Naive B cell (primary cell): ENCODE data around the gene LOX. TPM values are rescaled to one million over a fixed set of nuclear protein-coding genes. Genes with fewer than 3 reads are reported as not detected.
A peak's percentile ranks its signal among the peaks of the same experiment; 100 is the strongest.

Experiments
- ATAC-seq, 2 donors: fragments of 150-1000 bp; cut with Tn5 transposase; 2 replicates each; pipeline ENCODE4 v1.10.0; 2021; ENCODE audit warnings: low read depth in 2 of 2, mild to moderate bottlenecking in 2 of 2, moderate library complexity in 2 of 2
- DNase-seq: peaks from one replicate; pipeline ENCODE4 v3.0.0; 2022
- H3K27ac Mint-ChIP-seq, 6 donors: one replicate each; pipeline ENCODE4 v1.8.0; 2020 to 2022; ENCODE audit warnings: mild to moderate bottlenecking in 6 of 6, mixed read lengths in 6 of 6, moderate library complexity in 5 of 6, inconsistent platforms in 2 of 6
- H3K27me3 Mint-ChIP-seq, 3 donors: one replicate each; pipeline ENCODE4 v1.8.0; 2021 to 2022; ENCODE audit warnings: mixed read lengths in 3 of 3, mild to moderate bottlenecking in 1 of 3
- H3K36me3 Mint-ChIP-seq, 2 donors: one replicate each; pipeline ENCODE4 v1.8.0; 2020 to 2022; ENCODE audit warnings: mixed read lengths in 2 of 2, inconsistent platforms in 1 of 2, mild to moderate bottlenecking in 1 of 2
- H3K4me1 Mint-ChIP-seq, 3 donors: one replicate each; pipeline ENCODE4 v1.8.0; 2020 to 2022; ENCODE audit warnings: mixed read lengths in 3 of 3, inconsistent platforms in 1 of 3, mild to moderate bottlenecking in 1 of 3, moderate library complexity in 1 of 3
- H3K4me3 Mint-ChIP-seq, 8 donors: one replicate each; pipeline ENCODE4 v1.8.0; 2020 to 2022; ENCODE audit warnings: mild to moderate bottlenecking in 8 of 8, mixed read lengths in 8 of 8, moderate library complexity in 8 of 8, inconsistent platforms in 2 of 8
- H3K9me3 Mint-ChIP-seq, 7 donors: one replicate each; pipeline ENCODE4 v1.8.0; 2020 to 2022; ENCODE audit warnings: mixed read lengths in 7 of 7, mild to moderate bottlenecking in 5 of 7, inconsistent platforms in 2 of 7, moderate library complexity in 1 of 7
- polyA plus RNA-seq, 6 donors: library from polyadenylated mRNA; unstranded; fragments of 300-500 nt; fragmentation: Illumina TruSeq; gene quantifications; one replicate each; pipeline ENCODE4 v1.2.3, GENCODE V29; 2021; ENCODE audit warnings: low read depth in 6 of 6

Gene LOX
- polyA plus RNA-seq, 6 donors from 2014 or later, result 0.17 to 0.36 TPM; not detected in 4

GRCh38 chr5:122015471-122015870, 62.6 kb downstream of the LOX start:
- DNase-seq (no peak), ATAC-seq (no peak)
- H3K4me3 Mint-ChIP-seq, result no peak overlapping the region
- peaks cover 6 to 9% of the 10 kb centered on the region in 2 donors for H3K36me3 Mint-ChIP-seq
- H3K9me3 Mint-ChIP-seq, result no peaks in the 10 kb centered on the region
- peak overlapping the region in 1 of 6 donors; percentile 37 for H3K27ac Mint-ChIP-seq
- peaks cover 0 to 6% (median 0%) of the 10 kb centered on the region in 3 donors for H3K4me1 Mint-ChIP-seq
- H3K27me3 Mint-ChIP-seq, result no peaks in the 10 kb centered on the region

GRCh38 chr5:122014236-122014935, 63.7 kb downstream of the LOX start:
- DNase-seq (no peak), ATAC-seq (no peak)
- Mint-ChIP-seq H3K27ac (no peak overlapping the region), H3K36me3 (peaks cover 0 to 7% of the 10 kb centered on the region in 2 donors), H3K4me1 (peaks cover 2 to 10% (median 6%) of the 10 kb centered on the region in 3 donors), H3K27me3 (no peaks in the 10 kb centered on the region), H3K9me3 (no peaks in the 10 kb centered on the region), H3K4me3 (no peak overlapping the region)

Other genes starting within 250 kb of the LOX start
- not detected for gene FTMT, start 226.4 kb downstream of the LOX start, polyA plus RNA-seq
- gene SRFBP1, start 116.3 kb downstream of the LOX start, polyA plus RNA-seq, result 10 to 100 TPM in 5 of 6 donors, 1 to 10 TPM in 1; 8.3 to 18.0 (median 14.3) TPM
- gene ZNF474, start 51.3 kb upstream of the LOX start, polyA plus RNA-seq, result under 1 TPM in 1 of 6 donors, not detected in 5; 0.23 TPM
- not detected for gene SNCAIP, start 234.0 kb upstream of the LOX start, polyA plus RNA-seq